WTC11 (cell line): Measurements from ENCODE around the gene BAIAP2L2.

Source experiments
- ATF2 ChIP-seq: sonication (generic); formaldehyde crosslinking; IDR thresholded peaks from 2 replicates; pipeline ENCODE4 v1.8.1; 2022; ENCODE audit warnings: low read depth, missing genetic modification reagents, borderline replicate concordance
- ATF3 ChIP-seq: sonication (generic); formaldehyde crosslinking; conservative IDR thresholded peaks from 2 replicates; pipeline ENCODE4 v1.8.1; 2022; ENCODE audit warnings: mild to moderate bottlenecking, missing genetic modification reagents
- CTCF ChIP-seq: fragments of 200-600 bp; IDR thresholded peaks from 2 replicates; pipeline ENCODE4 v1.8.0; 2022; ENCODE audit warnings: antibody characterized with exemption
- E2F5 ChIP-seq: sonication (generic); formaldehyde crosslinking; IDR thresholded peaks from 2 replicates; pipeline ENCODE4 v1.8.1; 2022; ENCODE audit warnings: mild to moderate bottlenecking, moderate library complexity, missing genetic modification reagents
- ESRRA ChIP-seq: sonication (generic); formaldehyde crosslinking; IDR thresholded peaks from 2 replicates; pipeline ENCODE4 v1.8.1; 2022; ENCODE audit warnings: mild to moderate bottlenecking, missing genetic modification reagents, borderline replicate concordance
- ETV6 ChIP-seq: sonication (generic); formaldehyde crosslinking; IDR thresholded peaks from 2 replicates; pipeline ENCODE4 v1.8.1; 2022; ENCODE audit warnings: mild to moderate bottlenecking, missing genetic modification reagents
- NFYB ChIP-seq: sonication (generic); formaldehyde crosslinking; conservative IDR thresholded peaks from 2 replicates; pipeline ENCODE4 v1.8.0; 2022; ENCODE audit warnings: low read depth, missing genetic modification reagents
- PRDM15 ChIP-seq: sonication (generic); formaldehyde crosslinking; IDR thresholded peaks from 2 replicates; pipeline ENCODE4 v1.8.0; 2022; ENCODE audit warnings: missing genetic modification reagents
- SP1 ChIP-seq: sonication (generic); formaldehyde crosslinking; conservative IDR thresholded peaks from 2 replicates; pipeline ENCODE4 v1.8.1; 2022; ENCODE audit warnings: missing genetic modification reagents
- TP53 ChIP-seq: sonication (generic); formaldehyde crosslinking; IDR thresholded peaks from 2 replicates; pipeline ENCODE4 v1.8.1; 2023; ENCODE audit warnings: mild to moderate bottlenecking, missing genetic modification reagents
- USF1 ChIP-seq: sonication (generic); formaldehyde crosslinking; IDR thresholded peaks from 2 replicates; pipeline ENCODE4 v1.8.0; 2022; ENCODE audit warnings: mild to moderate bottlenecking, missing genetic modification reagents
- USF2 ChIP-seq: sonication (generic); formaldehyde crosslinking; IDR thresholded peaks from 2 replicates; pipeline ENCODE4 v1.8.1; 2023; ENCODE audit warnings: mild to moderate bottlenecking, missing genetic modification reagents, moderate library complexity
- ZNF232 ChIP-seq: sonication (generic); formaldehyde crosslinking; IDR thresholded peaks from 2 replicates; pipeline ENCODE4 v1.8.0; 2022; ENCODE audit warnings: mild to moderate bottlenecking, missing genetic modification reagents
- ZNF423 ChIP-seq: fragments of 250-450 bp; sonication (Bioruptor Pico); IDR thresholded peaks from 2 replicates; pipeline ENCODE4 v2.1.2; 2022; ENCODE audit warnings: mild to moderate bottlenecking, moderate library complexity

GRCh38 chr22:38115423-38116205, 5.1 kb upstream of the BAIAP2L2 start:
- no peak for TF ChIP-seq TP53 (CRISPR knock-in tag)
- no peak for TF ChIP-seq CTCF
- TF ChIP-seq ATF3 (CRISPR knock-in tag): no peak
- no peak for TF ChIP-seq E2F5 (CRISPR knock-in tag)
- no peak for TF ChIP-seq ZNF232 (CRISPR knock-in tag)
- no peak for TF ChIP-seq PRDM15
- TF ChIP-seq USF1 (CRISPR knock-in tag): no peak
- TF ChIP-seq NFYB (CRISPR knock-in tag): no peak
- TF ChIP-seq ATF2 (CRISPR knock-in tag): no peak
- TF ChIP-seq ZNF423: no peak
- TF ChIP-seq ESRRA (CRISPR knock-in tag): no peak
- TF ChIP-seq USF2 (CRISPR knock-in tag): no peak
- no peak for TF ChIP-seq ETV6 (CRISPR knock-in tag)
- no peak for TF ChIP-seq SP1
